Astrocyte of the hippocampus (primary cell): ENCODE data around the gene SIPA1L2.

Experiments
- DNase-seq: peaks from one replicate; pipeline ENCODE4 v3.0.0; 2011; ENCODE audit warnings: low read depth, low spot score

The SIPA1L2 gene

GRCh38 chr1:232589812-232590743 is 39.9 kb downstream of the SIPA1L2 start:
- no peak for DNase-seq

GRCh38 chr1:232589111-232589811 is 40.7 kb downstream of the SIPA1L2 start:
- no peak for DNase-seq

- no peak for DNase-seq
Observed at GRCh38 chr1:232587141-232588008, 42.6 kb downstream of the SIPA1L2 start.

- no peak for DNase-seq
Observed at GRCh38 chr1:232586679-232587078, 43.3 kb downstream of the SIPA1L2 start.

- no peak for DNase-seq
Observed at GRCh38 chr1:232585486-232585885, 44.4 kb downstream of the SIPA1L2 start.

- DNase-seq = no peak
Observed at GRCh38 chr1:232581932-232582331, 48.0 kb downstream of the SIPA1L2 start.
